HG03108 (cell line): ENCODE measurements around the gene VKORC1L1.
"Not testable (repeated sequence)": the region's sequence is repeated elsewhere in the genome, so short reads cannot be mapped to it uniquely, and the experiment has no call there.

Experiments used
- ATAC-seq: cut with Tn5 transposase; IDR thresholded peaks from one replicate; pipeline ENCODE4 v1.9.1; 2021; ENCODE audit warnings: moderate library complexity; ENCODE audit not compliant: unreplicated experiment

Gene VKORC1L1

DNA sequence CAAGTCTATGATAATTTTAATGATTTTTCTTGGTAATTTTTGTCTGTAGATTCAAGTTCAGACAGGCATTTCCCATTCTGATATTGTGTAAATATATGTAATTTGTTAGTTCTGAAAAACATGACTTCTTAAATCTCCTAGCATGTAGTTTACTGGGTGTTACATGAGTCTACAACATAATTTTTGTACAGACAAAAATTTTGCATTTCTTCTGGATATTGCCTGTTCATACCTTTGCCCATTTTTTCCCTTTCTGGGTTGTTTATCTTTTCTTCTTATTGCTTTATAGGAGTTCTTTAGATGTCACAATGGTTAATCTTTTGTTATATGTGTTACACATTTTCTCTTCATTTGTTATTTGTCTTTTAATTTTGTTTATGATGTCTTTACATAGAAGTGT is 12.1 kb downstream of the VKORC1L1 start:
- ATAC-seq = not testable (repeated sequence)

DNA sequence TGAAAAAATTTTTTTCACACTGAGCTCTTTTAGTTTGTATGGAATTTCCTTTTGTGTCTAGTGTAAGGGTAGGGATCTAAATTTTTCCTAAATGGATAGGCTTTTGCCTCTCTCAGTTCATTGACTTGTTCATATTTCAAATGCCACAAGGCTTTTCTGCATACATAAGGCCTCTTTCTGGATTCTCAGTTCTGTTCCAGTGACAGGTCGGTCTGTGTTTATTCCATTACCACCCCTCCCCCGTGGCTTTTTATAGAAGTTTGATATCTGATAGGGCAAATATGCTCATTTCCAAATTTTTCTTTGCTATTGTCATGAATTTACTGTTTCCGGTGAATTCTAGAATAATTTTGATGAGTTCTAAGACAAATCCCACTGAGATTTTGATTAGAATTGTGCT is 12.7 kb downstream of the VKORC1L1 start:
- not testable (repeated sequence) for ATAC-seq

DNA sequence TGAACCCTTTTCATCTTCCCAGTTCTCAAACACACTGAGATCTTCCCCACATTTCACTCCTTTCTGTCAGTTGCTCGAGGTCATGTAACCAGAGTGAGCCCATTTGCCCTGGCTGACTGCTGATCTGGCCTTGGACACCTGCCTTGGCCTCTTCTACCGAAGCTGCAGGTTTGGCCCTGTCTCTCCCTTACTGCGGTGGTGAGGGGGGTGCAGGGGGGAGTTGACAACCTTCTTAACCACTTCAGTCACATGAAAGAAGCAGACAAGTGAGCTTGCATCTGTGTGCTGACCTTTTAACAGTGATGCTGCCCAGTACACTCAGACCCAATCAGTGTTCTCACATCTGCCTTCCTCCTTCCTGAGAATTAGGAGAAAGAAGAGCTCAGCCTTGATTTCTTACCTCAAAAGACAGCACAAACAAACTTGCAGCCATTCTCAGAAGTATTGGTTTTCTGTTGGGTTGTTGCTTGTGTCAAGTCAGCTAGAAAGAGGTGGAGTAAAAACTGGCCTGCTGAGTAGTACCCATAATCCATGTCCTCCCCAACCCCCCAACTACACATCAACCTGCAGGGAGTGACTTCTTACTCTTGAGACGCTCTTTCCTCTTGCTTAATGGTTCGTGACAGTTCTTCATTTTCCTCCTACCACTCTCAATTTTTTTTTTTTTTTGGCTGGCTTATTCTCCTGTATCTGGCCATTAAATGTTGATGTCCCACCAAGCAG is 15.7 kb downstream of the VKORC1L1 start:
- not testable (repeated sequence) for ATAC-seq

DNA sequence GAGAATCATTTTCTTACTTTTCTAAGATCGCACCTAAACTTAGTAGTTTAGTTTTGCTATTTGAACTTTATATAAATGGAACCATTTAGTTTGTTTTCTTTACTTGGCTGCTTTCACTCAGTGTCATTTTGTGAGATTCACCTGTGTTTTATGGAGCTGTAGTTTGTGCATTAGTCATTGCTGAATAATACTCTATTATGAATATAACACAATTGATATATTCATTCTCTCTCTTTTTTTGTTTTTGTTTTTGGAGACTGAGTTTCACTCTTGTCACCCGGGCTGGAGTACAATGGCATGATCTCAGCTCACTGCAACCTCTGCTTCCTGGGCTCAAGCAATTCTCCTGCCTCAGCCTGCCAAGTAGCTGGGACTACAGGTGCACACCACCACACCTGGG is 16.8 kb downstream of the VKORC1L1 start:
- not testable (repeated sequence) for ATAC-seq

DNA sequence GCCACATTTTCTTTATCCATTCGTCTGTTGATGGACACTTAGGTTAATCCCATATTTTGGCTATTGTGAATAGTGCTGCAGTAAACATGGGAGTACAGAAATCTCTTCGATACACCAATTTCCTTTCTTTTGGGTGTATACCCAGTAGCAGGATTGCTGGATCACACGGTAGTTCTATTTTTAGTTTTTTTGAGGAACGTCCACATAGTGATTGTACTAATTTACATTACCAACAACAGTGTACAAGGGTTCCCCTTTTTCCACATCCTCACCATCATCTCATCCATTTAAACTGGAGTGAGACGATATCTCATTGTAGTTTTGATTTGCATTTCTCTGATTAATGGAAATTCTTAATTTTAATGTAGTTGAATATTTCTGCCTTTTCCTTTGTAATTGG is 19.3 kb downstream of the VKORC1L1 start:
- no peak for ATAC-seq

DNA sequence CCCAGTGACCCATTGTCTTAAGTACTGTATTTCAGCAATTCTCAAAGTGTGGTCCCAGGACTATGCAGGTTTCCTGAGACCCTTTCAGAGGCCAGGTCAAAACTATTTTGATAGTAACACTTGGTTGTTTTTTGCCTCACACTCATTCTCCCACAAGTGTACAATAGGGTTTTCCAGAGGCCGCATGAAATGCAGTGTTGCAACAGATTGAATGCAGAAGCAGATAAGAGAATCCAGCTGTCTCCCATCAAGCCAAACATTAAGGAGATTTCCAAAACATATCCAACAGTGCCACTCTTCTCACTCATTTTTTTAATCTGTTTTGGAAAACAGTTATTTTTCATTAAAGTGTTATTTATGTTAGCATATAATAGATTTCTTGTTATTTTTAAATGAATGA is 20.0 kb downstream of the VKORC1L1 start:
- ATAC-seq = no peak

DNA sequence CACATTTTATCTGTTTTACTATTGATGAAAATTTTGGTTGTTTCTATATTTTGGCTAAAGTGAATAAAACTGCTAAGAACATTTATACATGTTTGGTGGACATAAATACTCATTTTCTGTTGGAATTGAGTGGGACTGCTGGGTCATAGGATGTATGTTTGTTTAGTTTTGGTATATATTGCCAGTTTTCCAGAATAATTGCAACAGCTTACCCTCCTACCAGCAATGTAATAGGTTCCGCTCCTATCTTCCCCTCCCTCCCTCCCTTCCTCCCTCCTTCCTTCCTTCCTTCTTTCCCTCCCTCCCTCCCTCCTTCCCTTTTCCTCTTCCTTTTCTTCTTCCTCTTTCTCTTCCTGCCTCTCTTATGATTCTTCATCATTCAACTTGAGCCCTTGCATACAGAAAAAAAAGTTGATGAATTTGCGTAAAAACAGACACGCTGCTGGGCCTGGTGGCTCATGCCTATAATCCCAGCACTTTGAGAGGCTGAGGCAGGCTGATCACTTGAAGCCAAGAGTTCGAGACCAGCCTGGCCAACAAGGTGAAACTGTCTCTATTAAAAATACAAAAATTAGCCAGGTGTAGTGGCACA is 23.5 kb downstream of the VKORC1L1 start:
- ATAC-seq = no peak

DNA sequence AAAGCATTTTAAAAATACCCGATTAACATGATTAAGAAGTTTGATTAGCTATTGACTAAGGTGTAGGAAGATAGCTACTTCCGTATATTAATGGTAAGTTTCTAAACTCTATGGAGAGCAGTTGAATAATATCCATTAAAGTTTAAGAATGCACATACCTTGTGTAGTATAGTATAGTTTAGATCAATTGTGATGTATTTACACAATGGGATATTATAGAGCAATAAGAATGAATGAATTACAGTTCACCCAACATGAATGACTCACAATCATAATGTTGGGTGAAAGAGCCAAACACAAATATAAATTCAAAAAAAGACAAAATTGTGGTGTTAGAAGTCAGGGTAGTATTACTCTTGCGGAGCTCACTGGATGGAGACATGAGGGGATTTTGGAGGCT is 24.4 kb downstream of the VKORC1L1 start:
- ATAC-seq = not testable (repeated sequence)

DNA sequence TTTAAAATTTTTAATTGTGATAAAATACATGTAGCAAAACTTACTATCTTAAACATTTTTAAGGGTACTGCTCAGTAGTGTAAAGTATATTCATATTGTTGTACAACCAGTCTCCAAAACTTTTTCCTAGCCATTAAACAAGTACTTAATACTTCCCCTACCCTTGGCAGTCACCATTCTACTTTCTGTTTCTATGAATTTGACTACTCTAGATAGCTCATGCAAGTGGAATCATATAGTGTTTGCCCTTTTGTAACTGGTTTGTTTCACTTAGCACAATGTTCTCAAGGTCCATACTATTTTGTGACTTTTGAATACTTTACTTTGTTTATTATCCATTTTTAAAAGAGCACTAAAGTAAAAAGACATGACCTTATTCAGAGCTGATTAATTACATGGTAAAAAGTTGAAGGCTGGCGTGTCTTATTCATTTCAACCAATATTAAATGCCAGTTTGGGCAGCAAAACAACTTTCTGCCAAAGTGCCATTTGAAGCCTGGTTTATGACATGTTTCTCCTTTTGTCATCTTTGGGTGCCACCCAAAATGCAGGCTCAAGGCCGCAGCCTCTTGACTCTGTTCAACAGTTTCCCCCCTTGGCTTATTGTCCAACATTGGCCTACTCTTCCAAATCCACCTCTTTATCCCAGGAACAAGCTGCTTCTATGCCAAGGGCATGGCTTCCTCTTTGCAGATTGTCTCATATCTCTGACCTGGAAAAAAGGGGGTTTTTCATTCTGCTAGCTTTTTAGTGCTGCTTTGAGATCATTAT is 26.0 kb downstream of the VKORC1L1 start:
- not testable (repeated sequence) for ATAC-seq

DNA sequence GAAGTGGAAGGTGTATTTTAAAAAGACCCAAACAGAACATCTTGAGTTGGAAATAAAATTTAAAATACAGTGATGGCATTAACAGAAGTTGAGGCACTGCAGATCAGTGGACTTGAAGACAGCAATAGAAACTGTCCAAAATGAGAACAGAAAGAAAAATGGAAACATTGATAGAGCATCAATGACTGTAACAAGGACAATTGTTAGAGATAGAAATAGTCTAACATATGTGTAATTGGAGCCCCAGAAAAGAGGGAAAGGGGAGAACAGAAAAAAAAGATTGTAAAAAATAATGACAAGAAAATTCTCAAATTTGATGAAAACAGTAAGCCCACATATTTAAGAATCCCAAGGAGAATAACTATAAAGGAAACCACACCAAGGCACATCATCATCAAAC is 29.4 kb downstream of the VKORC1L1 start:
- no peak for ATAC-seq

DNA sequence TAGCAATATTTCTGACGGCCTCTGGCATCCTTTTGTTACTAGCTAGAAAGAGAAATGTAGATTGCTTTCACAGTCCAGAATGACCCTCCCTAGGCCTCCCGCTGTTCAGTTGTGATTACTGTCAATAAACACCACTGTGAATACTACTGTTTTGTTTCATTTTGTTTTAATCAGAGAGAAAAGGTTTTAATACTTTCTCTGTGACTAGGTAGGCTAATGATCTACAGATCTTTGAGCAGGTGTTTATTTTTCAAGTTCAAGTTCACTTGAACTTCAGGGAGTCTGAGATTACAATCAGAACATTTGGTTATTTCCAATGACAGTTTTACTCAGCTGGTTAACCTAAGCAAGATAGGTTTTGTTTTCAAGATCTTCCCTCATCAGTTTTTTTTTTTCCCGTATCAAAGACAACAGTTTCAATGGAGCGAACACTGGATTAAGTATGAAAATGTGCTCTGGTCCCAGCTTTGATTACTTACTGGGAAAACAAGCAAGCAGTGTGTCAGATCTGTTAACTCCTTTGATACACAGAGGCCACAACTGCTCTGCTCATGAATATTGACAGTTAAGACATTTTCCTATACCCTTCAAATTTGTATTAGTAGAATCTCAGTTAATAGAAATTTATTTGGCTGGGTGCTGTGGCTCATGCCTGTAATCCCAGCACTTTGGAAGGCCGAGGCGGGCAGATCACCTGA is 34.8 kb downstream of the VKORC1L1 start:
- no peak for ATAC-seq

DNA sequence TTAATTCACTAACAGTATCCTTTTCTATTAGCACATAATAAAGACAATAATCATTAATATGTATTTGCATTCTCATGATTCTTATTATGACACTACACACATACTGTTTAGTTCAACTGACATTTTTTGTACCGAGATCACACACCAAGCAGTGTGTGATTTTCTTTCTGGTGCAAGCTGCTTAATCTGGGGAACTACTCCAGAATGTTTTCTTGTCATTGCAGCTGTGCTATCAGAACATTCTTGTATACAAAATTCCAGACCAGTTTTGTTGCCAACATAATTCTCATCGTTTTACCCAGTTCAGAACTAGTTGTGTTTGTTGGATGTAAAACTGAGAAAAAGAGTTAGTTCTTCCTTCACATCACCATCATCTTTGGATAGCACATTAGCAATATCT is 37.4 kb downstream of the VKORC1L1 start:
- ATAC-seq = no peak

DNA sequence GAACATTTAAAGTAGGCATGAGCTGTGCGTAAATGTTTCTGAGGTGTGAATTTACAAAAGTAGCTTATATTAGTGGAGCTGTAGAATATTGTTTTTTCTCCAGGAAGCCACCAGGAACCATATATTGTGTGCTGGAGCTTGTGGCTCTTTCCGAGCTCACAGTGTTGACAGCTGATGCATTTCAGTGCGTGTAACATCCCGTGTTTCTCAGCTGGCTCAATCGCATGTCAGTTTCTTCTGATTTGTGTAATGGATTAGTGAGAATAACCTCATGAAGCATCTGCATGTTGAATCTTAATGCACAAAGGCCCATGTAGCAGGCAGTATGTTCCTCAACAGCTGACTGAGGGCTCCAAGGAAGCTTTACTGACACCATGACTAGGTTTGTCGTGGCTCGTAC is 39.4 kb downstream of the VKORC1L1 start:
- no peak for ATAC-seq

DNA sequence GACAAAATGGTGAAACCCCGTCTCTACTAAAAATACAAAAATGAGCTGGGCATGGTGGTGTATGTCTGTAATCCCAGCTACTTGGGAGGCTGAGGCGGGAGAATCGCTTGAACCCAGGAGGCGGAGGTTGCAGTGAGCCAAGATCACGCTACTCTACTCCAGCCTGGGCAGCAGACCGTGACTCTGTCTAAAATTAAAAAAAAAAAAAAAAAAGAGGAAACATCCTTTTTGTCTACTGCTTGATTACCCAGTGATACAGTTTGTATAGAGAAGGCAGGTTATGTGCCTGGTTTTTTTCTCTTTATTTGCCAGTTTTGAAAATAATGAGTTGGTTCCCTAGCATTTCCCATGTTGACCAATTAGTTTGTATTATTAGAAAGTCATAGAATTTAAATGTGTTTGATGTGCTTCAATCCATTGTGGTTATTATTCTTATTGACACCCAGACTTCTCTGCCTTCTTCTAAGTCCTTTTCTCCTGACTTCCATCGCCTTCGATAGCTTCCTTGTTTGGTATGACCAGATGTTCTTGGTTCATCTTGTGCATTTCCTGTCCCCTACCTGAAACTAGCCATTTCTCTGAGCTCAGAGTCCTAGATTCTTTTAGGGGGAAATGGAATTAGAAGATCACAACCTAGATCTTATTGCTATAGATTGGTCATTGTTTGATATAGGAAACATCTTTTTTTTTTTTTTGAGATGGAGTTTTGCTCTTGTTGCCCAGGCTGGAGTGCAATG is 43.2 kb downstream of the VKORC1L1 start:
- no peak for ATAC-seq

DNA sequence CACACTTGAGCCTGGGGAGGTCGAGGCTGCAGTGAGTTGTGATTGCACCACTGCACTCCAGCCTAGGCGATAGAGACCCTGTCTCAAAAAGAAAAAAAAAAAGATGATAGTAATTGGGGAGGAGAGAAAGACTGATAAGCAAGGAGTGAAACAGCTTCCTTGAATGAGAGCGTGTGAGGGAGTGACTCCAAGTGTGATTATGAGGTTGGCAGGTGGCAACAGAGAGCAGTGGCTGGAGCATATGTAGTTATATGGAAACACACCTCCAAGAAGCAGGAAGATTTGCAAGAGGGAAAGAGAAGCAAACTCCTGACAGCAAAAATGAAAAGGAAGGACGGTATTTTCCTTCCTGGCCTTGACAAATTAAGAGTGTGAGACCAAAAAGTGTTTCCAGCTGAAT is 50.4 kb downstream of the VKORC1L1 start:
- ATAC-seq = no peak

DNA sequence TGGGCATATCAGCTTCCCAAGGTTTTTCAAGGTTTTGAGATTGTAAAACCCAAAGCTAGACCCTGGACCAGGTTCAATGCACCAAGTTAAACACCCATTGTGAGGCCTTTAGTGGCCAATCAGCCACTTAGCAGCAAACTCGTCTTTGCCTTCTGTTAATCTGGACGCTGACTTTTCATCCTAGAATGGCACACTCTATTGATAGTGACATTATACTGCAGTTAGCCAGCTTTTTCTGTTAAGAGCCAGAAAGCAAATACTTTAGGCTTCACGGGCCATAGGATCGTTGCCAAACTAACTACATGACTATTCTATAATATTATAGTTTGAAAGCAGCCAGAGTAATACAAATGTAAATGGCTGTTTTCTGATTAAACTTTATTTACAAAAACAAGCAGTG is 51.3 kb downstream of the VKORC1L1 start:
- ATAC-seq = no peak

DNA sequence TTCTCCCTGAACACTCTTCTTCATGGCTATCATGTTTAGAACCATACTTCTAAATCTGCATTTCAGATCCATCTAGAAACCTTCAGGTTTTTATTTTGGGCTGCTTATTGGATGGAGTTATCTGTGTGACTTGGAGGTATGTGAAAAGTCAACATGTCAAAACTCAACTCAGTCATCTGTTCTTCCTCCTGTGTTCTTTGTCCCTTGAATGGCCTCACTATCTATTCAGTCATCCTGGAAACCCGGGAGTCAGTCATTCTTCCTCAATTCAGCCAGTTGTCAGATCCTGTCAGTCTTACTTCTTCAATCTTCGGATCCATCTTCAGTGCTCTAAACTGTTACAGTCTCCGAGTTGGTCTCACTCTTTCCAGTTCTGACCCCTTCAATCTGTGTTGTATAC is 52.2 kb downstream of the VKORC1L1 start:
- no peak for ATAC-seq

DNA sequence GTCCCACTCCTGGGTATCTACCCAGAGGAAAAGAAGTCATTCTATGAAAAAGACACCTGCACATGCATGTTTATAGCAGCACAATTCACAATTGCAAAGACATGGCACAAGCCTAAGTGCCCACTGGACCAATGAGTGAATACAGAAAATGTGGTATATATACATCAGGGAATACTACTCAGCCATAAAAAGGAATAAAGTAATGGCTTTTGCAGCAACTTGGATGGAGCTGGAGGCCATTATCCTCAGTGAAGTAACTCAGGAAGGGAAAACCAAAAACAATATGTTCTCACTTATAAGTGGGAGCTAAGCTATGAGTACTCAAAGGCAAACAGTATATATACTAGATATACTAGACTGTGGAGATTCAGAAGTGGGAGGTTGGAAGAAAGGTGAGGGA is 53.7 kb downstream of the VKORC1L1 start:
- ATAC-seq = no peak

DNA sequence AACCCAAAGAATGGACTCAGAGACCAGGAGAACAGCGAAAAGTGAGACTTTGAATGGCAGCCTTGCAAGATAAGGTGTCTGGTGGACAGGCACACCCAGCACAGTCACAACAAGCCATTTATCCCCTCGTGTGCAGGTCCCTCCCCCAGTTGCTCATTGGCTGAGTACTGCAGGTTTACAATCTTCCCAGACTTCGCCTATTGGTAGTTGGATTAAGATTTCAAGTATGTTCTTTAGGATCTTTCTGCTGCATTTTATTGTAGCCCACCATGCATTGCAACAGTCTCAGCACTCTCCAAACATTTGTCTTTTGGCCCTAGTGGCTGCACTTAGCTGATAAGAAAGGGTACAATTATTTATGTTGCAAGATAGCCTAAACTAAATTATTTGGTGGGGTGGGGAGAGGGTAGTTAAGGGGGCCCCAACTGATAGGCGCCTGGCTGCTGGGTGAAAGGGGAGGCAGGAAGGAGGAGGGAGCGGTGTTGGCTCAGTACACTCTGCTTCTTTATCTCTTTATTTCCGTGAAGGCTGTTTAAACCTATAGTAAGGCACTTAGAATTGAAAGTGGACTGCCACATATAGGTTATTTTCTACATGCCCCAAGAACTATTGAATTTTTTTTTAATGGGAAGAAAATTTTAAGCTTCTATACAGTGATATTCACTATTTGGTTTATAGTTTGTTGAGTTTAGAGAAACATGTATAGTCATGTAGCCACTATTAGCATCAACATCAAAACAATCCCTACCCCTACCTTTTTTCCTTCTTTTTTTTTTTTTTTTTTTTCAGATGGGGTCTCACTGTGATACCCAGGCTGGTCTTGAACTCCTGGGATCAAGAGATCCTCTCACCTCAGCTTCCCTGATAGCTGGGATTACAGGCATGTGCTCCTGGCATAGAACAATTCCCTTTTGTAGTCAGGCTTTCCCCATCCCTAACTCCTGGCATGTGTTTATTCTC is 54.9 kb downstream of the VKORC1L1 start:
- no peak for ATAC-seq

DNA sequence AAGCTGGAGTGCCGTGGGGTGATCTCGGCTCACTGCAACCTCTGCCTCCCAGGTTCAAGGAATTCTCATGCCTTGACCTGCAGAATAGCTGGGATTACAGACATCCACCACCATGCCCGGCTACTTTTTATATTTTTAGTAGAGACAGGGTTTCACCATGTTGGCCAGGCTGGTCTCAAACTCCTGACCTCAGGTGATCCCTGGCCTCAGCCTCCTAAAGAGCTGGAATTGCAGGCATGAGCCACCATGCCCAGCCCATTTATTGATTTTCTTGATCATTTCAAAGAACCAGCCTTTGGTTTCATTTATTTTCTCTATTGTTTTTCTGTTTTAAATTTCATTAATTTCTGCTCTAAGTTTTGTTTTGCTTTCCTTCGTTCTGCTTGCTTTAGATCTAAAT is 58.8 kb downstream of the VKORC1L1 start:
- no peak for ATAC-seq
